Stimulated activated CD4-positive, alpha-beta T cell treated with anti-CD3 and anti-CD28 coated beads, Interleukin-2, amount 100 ng/mL, for 48 hours (primary cell): ENCODE results near the gene DGCR8.

Experiments
- DNase-seq, 2 donors: peaks; one replicate each; pipeline ENCODE4 v3.0.0-alpha.2; 2020

DGCR8 gene

GRCh38 chr22:20092477-20092854, 12.4 kb downstream of the DGCR8 start:
- DNase-seq: no peak

GRCh38 chr22:20093418-20094196, 13.6 kb downstream of the DGCR8 start:
- DNase-seq: no peak

GRCh38 chr22:20094197-20094807, 14.3 kb downstream of the DGCR8 start:
- DNase-seq: no peak

GRCh38 chr22:20095521-20095920, 15.5 kb downstream of the DGCR8 start:
- DNase-seq: no peak

GRCh38 chr22:20096574-20097420, 16.8 kb downstream of the DGCR8 start:
- DNase-seq: no peak

GRCh38 chr22:20099099-20099711, 19.2 kb downstream of the DGCR8 start:
- DNase-seq: no peak

GRCh38 chr22:20101638-20102037, 21.6 kb downstream of the DGCR8 start:
- DNase-seq: no peak

GRCh38 chr22:20102203-20102780, 22.3 kb downstream of the DGCR8 start:
- DNase-seq: no peak

GRCh38 chr22:20105456-20106204, 25.6 kb downstream of the DGCR8 start:
- no peak for DNase-seq

GRCh38 chr22:20106205-20106848, 26.3 kb downstream of the DGCR8 start:
- no peak for DNase-seq

- DNase-seq: no peak
These were observed 26.8 kb downstream of the DGCR8 start for GRCh38 chr22:20106849-20107237.

- DNase-seq: no peak
These were observed 27.4 kb downstream of the DGCR8 start for GRCh38 chr22:20107471-20107901.

- no peak for DNase-seq
These were observed 28.1 kb downstream of the DGCR8 start for GRCh38 chr22:20107951-20108756.

- no peak for DNase-seq
These were observed 28.8 kb downstream of the DGCR8 start for GRCh38 chr22:20108757-20109230.

GRCh38 chr22:20109411-20110358, 29.6 kb downstream of the DGCR8 start:
- DNase-seq: no peak

GRCh38 chr22:20110359-20110985, 30.4 kb downstream of the DGCR8 start:
- no peak for DNase-seq

- DNase-seq: no peak
These were observed 31.1 kb downstream of the DGCR8 start for GRCh38 chr22:20111045-20111688.
